ENCODE measurements around the gene CLMP.
"Not testable (repeated sequence)": the region's sequence is repeated elsewhere in the genome, so short reads cannot be mapped to it uniquely, and the experiment has no call there.

Gene CLMP

DNA sequence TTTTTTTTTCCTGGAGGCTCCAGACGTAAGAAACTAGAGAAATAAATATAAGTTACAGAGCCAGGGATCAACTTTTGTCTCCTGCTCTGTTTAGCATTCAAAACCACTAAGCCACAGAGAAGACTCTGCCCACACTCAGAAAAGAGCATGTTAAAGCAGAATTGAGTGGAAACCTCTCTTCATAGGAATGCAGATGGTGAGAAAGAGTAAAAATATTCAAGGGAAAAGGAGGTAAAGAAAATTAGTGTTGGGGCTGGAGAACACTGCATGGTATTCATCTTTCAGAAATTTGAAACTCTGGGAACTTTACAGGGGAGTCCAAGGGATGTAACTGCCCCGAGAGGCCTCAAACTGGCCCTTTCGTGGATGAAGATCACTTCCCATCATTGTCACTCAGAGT is 65.1 kb downstream of the CLMP start:
- DNase-seq: no peak

DNA sequence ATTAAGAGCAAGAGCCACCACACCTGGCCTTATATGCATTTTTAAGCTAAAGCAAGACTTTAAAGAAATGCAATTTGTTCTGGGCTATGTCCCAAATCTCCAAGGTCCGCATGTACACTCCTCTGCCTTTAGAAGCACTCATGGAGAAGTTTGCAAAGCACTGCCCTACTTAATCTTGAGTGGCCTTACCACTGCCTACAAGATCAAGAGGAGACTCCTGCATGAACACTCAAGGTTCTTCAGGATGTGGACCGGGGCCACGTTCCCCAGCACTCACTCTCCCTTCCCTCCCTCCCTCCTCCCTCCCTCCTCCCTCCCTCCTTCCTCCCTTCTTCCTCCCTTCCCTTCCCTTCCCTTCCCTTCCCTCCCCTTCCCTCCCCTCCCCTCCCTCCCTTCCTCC is 69.9 kb downstream of the CLMP start:
- no peak for DNase-seq

DNA sequence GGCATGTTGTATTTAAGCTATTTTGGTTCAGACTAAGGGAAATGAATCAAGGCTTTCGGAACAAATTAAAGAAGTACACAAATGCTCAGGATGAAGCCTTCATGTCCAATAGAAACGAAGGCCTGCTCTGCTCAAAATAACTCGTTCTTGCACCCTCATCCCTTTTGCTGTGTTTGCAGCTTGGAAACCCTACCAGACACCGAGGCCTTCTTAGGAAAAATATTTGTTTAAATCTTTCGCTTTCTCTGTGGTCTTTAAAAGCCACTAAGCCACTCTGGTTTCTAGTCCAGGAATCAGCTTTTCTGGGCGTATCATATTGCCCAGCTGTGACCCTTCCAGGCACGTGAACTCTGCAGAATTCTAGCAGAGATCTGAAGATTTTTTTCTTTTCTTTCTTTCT is 72.2 kb downstream of the CLMP start:
- DNase-seq: no peak

DNA sequence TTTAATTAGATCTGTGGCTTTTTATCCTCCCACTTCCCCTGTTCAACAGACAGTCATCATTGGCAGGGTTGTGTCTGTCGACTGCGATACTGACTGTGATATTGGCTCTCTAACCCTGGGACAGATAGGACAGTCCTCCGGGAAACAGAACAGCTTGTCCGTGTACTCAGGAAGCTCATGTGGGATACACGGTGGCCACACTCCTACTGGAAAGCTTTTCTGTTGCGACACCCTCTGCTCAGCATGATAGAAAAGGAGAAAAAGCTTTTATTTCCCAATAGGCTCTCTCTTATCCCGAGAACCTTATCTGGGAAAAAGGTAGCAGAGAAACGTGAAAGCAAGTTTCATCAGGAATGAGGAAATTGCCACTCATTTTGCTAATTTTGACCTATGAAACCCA is 72.7 kb downstream of the CLMP start:
- DNase-seq: no peak

DNA sequence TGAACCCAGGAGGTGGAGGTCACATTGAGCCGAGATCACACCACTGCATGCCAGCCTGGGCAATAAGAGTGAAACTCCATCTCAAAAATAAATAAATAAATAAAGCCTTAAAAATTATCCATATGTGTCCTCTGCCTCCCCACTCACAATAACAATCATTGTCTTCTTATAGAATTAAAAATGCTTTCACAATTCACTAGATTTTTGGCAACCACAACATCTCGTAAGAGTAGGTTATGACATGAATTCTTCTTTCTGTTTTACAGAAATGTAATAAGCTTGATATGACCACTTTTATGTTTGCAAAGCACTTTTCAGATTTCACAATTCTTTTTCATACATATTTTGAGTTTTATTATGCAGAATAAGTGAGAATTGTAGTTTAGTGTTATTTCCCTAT is 78.6 kb downstream of the CLMP start:
- DNase-seq: no peak

DNA sequence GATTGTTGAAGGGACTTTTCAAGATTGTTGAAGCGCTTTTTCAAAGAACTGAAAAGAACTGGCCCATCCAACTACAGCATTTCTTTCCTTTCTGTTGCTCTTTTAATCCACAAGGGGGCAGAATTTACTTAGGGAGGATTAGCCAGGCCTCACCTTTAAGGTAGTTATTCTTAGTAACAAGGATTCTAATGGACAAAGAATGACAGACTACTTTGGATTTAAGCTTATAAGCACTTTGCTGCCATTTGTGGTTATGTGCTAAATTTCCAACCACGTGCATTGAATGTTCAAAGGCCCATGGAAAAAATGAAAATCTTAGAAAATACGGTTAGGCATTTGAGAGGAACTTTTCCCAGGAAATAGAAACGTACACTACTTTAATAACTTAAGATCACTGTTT is 83.6 kb downstream of the CLMP start:
- no peak for DNase-seq

DNA sequence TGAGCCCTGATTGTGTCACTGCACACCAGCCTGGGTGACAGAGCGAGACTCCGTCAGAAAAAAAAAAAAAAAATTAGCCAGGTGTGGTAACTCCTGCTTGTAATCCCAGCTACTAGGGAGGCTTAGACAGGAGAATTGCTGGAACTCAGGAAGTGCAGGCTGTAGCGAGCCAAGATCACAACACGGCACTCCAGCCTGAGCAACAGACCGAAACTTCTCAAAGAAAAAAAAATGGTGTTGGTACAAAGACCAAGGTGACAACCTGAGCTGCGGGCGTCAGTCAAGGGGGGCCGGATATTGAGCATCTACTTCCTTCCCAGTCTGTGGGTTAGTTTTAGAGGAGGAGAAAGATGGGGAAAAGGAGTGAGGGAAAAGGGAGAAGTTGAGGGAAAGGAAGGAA is 84.7 kb downstream of the CLMP start:
- DNase-seq: no peak

DNA sequence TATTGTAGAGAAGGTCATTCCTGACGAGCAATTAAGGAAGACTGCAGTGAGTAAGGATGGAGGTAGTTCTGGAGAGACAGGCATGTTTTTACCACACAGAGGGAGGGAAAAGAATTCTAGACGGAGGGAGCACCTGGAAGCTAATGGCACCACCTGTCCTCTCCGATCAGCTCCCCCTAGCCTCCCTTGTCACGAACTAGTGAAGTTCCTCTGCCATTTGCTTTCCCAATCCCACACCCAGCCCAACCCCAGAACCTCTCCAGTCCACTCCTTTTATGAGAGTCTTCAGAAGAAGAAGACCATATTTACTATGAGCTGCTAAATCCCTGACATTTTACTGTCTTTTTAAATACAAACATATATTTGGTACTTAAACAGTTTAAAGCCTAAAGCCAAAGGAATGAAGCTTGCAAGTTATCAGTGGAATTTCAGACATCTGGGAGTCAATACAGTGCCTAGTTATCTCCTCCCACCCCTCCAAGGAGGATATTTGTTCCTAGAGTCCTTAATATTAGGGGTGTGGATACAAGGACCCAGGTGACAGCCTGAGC is 87.0 kb downstream of the CLMP start:
- no peak for DNase-seq

DNA sequence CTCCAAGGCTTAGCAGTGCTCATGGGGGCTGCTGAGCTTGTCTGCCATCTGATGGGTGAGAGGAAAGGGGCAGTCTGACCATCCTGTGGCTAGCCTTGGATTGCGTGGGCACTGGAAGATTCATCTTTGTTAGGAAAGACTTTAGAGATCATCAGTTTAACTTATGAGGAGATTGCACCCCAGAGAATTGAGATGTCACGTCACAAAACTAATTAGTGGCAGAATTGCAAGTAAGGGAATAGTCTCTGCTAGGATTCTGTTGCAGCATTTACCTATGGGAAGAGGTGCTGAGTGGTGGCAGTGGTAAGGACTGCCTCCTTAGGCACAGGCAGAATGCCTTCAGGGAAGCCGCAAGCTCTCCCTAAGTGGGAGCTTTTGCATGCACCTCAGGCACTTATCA is 90.4 kb downstream of the CLMP start:
- DNase-seq: no peak

DNA sequence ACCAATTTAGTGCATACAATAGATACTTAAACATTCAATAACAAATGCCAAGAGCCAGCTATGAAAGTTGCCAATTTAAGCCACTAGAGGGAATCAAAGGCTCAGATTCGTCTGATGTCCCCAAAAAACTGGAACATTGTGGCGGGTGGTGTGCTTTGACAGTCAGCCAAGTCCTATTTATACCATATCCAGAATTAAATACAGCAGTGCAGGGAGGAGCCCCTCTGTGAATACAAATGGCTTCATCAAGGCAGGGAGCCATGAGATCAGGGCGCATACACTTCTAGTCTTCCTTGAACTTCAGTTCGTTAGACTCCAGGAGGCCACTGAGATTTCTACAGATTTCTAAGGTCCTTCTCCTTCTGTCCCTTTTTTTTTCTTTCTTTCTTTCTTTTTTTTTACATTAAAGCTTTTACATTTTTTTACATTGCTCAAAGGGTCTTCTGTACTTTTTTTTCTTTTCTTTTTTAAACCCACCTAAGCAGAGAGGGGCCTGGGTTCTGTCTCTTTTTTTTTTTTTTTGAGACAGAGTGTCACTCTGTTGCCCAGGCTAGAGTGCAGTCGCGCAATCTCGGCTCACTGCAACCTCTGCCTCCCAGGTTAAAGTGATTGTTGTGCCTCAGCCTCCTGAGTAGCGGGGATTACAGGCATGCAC is 91.6 kb downstream of the CLMP start:
- DNase-seq: peak; percentile 32

DNA sequence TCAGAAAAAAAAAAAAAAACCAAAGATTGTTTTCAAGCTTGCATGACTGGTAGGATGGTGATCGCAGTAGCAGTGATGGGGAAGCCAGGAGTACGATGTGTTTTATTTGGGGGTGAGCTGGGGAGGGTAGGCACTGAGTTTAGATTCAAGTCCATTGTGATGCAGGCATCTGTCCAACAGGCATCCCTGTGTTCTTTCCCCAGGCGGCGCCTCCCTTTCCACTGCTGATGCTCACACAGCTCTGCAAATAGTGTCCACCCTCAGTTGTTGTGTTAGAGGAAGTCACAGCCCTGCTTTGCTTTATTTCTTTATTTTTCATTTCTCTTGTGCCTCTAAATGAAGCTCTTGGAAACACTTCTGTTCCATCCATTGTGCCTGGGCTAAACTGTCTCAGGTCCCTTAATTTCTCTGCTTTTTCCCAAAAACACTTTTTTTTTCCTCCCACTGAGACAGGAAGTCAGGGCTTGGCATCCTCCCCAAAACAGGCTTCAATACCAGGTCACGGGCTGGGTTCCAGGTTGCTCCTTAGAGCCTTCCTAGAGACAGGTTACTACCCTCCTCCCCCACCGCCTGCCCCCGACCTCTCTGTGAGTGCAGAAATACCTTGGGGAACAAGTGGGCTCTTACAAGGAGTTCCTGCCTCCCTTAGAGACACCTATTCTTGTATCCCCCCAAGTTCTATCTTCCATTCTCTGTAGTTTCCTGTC is 94.5 kb downstream of the CLMP start:
- DNase-seq: no peak

DNA sequence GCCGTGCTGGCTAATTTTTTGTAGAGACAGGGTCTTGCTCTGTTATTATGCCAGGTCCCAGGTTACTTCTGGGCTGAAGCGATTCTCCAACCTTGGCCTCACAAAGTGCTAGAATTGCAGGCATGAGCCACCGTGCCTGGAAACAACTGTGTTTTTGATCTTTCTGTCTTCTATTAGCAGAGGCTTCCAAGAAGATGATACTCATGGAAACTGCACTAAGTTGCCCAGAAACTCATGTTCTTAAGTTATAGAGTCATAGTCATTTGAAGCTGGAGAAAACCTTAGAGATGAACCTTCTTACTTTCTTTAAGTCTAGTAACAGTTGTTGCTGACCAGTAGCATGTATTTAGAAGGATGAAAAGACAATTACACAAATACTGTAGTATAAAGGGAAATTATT is 96.1 kb downstream of the CLMP start:
- no peak for DNase-seq

DNA sequence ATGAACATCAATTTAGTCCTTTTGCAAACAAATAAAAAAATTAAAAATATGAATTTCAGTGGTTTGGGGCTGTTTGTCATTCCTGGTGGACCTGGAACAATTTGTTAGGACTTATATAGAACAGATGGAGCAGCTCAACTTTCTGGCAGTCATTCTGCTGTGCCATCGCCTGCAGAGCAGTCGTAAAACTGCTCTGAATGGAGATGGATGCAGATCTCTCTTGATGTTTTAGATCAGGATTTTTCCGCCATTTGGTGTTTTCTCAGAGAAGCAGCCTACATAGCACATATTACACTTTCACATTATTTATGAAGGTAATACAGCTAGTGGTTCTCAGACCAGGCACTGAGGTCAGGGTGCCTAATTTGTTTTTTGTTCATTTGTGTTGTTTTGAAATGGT is 101.3 kb downstream of the CLMP start:
- DNase-seq: no peak

DNA sequence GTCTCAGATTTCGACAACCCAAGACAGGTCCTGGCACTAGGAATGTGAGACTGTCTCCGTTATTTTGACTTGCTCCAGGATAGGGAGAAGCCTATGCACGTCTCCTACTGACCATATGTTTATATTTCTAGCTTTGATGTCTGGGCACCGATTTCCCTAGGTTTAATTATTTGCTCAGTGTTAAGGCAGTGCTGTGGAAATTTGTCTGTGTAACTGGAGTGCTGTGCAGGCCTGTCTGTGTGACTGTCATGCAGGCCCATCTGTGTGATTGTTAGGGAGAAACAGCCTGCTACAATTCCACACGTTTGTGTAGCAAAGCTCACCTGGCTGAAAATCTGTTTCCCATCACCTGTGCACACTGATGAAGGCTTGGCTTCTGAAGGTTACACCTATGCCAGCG is 103.5 kb downstream of the CLMP start:
- no peak for DNase-seq

DNA sequence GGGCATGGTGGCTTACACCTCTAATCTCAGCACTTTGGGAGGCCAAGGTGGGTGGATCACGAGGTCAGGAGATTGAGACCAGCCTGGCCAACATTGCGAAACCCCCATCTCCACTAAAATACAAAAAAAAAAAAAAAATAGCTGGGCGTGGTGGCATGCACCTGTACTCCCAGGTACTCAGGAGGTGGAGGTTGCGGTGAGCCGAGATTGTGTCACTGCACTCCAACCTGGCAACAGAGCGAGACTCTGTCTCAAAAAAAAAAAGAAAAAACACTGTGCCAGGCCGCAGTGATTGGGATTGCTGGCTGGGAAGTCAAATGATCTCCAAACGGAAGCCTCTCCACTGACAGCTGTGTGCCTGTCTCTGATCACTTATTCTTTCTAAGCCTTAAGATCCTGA is 104.9 kb downstream of the CLMP start:
- not testable (repeated sequence) for DNase-seq

DNA sequence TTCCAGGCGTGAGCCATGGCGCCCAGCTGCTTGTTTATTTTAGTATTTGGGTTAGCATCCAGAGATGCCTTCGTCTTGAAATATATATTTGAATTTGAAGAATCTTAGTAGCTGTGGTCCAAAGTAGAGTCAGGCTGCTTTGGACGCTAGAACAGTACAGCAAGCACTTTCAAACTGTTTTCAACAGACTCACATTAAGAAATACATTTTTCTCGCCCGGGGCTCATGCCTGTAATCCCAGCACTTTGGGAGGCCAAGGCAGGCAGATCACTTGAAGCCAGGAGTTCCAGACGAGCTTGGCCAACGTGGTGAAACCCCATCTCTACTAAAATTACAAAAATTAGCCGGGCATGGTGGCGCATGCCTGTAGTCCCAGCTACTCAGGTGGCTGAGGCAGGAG is 106.2 kb downstream of the CLMP start:
- DNase-seq: not testable (repeated sequence)

DNA sequence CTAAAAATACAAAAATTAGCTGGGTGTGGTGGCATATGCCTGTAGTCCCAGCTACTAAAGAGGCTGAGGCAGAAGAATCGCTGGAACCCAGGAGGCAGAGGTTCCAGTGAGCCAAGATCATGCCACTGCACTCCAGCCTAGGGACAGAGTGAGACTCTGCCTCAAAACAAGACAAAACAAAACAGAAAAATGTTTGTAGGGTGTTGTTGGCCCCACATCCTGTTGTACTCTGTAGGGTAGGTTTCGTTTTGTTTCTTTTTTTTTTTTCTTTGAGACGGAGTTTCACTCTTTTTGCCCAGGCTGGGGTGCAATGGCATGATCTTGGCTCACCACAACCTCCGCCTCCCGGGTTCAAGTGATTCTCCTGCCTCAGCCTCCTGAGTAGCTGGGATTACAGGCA is 107.4 kb downstream of the CLMP start:
- peak; percentile 37 for DNase-seq

DNA sequence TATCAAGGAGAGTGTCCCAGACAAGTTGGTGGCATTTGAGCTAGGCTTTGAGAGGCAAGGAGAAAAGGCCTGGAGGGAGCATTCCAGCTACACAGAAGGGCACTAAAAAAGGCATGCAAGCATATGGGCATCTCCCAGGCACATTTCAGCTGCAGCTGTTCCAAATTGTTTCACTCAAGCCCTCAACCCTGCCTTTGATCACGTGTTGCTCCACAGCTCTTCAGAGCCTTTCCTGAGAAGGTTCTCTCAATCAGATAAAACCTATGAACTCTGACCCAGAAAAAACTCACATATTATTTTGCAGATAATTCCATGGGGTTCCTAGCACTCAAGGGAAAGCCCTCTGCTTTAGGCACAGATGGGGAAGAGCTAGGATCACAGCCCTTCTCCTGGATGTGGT is 108.7 kb downstream of the CLMP start:
- no peak for DNase-seq

DNA sequence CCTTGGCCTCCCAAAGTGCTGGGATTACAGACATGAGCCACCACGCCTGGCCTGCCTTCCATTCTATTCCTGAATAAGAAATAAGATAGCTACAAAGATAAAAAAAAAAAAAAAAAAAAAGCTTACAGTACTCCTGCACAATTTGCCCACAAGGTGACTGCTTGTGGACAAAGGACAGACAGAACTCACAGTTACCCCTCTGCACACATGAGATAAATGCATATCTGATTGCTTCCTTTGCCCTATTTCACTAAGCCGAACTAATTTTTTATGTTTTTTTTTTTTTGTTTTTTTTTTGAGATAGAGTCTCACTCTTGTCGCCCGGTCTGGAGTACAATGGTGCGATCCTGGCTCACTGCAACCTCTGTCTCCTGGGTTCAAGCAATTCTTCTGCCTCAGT is 109.6 kb downstream of the CLMP start:
- DNase-seq: no peak

DNA sequence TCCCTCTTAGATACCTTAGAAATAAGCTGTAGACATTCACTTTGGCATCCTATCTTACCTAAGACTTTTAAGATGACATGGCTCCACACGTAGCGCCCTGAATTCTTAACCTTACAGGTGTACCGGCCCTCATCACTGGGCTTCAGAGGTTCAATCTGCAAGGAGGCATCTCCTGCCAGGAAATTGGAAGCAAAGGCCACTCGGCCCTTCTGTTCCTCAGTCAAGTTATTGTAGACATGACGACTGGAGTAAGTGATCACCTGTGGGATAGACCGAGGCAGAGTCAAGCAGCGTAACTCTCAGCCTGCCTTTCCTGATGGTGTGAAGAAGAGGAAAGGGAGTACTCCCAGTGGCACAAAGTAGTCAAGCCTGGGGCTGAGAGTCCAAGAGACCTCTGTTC is 110.6 kb downstream of the CLMP start:
- DNase-seq: no peak

DNA sequence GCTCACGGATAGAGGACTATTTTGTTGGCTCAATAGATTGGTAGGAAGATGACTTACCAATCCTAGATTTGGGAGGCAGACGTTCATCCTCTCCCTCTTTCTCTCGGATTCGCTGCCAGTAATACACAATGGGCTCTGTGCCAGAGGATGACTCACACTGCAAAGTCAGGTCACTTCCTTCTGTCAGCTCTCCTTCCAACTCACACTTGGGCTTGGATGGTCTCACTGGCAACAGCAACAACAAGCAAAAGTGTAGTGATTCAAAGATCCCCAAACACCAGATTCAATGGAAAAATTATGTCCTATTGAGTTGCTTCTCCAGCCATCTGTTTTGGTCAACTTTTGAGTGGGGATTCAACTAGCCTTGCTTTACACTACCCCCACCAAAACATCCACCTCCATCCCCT is 111.4 kb downstream of the CLMP start:
- DNase-seq: peak; percentile 80

DNA sequence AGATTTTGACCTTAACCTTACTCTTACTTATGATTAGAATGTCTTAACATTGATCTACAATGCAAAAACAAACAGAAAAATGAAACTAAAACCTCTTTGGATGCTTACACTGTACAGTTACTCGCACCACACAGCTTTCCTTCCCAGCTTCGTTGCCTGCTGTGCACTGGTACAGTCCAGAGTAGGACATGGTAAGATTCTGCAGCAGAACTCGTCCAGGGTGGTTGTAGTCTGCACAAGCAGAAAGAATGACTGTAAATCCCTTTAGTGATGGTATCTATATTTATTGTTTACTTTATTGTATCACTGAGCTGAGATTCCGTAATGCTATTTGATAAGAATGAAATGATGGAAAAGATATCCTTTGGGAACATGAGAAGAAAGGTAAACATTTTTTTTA is 112.1 kb downstream of the CLMP start:
- DNase-seq: no peak

DNA sequence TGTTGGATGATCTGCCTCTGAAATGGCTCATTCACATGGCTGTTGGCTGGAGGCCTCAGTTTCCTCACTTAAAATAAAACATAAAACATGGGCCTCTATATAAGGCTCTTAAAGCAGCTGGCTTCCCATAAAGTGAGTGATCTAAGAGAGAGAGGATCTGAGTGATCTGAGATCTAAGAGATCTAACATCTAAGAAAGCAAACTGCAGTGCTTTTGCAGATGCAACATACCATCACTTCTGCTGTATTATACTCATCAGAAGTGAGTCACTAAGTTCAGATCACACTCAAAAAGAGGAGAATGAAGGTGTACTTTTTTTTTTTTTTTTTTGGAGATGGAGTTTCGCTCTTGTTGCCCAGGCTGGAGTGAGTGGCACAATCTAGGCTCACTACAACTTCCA is 115.0 kb downstream of the CLMP start:
- no peak for DNase-seq

DNA sequence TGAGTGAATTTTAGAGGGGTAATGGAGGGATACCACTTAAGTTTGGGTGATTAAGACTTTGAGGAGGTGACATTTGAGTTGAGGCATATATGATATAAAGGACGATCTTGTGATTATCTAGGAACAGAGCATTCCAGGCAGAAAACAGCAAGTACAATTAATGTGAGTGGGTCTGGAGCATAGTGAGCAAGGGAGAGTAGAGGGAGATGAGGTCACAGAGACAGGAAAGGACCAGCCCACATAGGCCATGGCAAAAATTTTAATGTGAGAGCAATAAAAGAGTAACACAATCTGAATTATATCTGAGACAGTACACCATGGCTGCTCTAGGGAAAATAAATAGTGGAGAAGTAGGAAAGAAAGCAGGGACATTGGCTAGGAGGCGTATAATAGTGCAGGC is 118.6 kb downstream of the CLMP start:
- no peak for DNase-seq
